ENCODE data around the gene SZT2.
"Not testable (repeated sequence)": the region's sequence is repeated elsewhere in the genome, so short reads cannot be mapped to it uniquely, and the experiment has no call there.

SZT2 gene

DNA sequence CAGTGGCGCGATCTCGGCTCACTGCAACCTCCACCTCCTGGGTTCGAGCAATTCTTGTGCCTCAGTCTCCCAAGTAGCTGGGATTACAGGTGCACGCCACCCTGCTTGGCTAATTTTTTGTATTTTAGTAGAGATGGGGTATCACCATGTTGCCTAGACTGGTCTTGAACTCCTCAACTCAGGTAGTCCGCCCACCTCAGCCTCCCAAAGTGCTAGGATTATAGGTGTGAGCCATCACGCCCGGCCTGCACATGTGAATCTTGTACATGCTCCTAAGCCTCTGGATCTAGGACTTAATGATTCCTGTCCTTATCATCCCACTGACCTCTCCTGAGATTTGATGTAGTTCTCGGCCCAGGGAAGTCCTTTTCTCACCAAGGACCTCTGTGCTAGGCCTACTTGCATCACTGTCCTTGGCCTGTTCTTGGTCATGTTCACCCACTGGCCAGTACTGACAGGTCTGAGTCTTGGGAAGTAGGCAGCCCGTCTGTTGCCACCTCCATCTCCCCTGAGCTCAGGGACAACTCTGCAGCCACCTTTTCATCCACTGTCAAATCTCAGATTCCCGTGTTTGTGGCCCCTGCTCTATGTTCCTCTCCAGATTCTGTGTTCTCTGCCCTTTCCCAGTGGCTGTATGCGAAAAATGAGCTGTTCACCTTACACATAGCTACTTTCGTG is 54.6 kb downstream of the SZT2 start:
- DNase-seq: no peak

DNA sequence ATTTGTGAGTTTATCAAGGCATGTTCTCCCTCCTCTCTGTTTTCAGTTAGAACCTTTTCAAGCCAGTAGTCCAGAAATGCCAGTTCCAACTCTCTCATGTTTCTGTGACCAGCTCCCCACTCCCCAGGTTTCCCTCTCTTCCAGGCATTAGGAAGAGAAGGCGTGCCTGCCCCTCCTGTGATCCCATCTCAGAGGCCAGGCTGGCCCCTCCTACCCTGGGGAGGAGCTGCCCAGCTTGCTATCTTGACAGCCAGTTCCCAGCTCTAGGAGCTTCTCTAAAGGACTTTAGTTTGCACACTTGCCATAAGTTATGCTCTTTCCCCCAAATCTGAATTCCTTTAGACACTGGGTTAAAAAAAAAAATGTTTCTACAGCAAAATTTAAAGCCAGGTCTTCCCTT is 55.1 kb downstream of the SZT2 start:
- no peak for DNase-seq

DNA sequence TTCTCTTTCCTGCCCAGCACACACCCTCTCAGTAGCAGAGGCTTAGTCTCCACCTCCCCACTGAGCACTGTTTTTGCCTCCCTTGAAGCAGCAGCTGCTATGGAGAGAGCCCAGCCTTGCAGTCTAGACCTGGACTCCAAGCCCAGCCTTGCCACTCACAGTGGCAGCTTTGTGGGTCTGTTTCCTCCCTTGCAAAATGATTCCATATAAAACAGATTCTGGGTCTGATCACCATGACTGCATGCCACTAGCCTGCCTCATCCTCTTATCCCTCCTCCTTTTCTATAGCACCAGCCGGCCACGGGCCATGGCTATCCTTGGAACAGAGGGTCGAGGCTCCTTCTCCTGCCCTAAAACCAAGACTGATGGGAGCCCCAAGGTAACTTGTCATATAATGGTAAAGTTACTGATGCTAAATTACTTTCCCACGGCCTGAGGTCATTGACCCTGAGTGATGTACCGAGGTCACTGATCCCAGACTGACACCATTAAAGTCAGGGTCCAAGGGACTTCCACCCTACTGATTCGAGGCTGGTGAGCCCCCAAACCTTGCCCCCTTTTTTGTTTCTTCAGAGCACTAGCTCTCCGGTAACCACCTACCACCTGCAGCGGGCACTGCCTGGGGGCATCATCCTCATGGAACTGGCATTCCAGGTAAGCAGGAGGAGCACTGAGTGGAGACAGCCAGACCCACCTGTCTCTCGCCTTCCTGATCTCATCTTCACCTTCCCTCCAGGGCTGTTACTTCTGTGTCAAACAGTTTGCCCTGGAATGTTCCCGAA is 56.1 kb downstream of the SZT2 start:
- DNase-seq: no peak

DNA sequence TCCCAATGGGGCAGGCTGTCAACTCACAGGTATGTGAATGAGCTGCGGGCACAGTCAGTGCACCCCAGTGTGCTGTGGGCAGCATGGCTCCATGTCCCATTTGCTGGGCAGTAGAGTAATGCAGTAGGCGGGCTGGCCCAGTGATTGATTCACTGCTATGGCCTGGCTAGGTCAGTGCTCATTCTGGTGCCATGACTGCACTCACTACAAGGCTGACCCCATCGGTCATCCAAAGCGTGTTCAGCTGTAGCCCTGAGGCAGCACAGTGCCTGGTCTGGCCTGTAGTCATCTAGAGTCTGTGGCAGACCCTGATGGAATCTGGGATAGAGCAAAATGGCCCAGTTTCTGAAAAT is 56.7 kb downstream of the SZT2 start:
- DNase-seq: no peak

DNA sequence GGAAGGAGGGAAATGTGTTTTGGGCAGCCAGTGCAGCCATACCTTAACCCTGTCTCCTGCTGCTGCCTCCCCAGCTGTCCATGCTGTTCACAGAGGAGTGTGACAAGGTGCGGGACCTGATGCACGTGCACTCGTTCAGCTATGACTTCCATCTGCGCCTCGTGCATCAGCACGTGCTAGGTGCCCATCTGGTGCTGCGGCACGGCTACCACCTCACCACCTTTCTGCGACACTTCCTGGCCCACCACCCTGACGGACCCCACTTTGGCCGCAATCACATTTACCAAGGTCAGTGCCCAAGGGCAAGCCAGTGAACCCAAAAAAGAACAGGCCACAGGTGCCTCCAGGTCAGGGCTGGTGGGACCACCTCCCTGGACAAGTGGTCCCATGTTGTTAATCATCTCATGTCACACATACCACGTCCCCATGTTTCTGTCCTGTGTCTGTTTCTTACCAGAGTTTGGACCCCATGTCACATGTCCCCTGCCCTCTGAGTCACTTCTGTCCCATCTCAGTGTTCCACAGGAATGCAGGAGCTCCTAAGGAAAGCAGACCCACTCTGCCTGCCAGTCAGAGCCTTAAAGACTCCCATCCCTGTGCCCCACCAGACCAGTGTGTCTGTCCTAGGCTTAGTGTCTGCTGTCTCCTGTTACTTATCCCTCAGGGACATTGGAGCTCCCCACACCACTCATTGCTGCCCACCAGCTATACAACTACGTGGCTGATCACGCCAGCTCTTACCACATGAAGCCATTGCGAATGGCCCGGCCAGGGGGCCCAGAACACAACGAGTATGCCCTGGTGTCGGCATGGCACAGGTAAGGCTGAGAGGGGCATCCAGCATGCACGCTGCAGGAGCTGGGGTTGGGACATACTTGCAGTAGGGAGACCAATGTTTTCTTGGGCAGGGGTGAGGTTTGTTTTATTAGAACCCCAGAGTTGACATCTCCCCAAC is 57.5 kb downstream of the SZT2 start:
- no peak for DNase-seq

DNA sequence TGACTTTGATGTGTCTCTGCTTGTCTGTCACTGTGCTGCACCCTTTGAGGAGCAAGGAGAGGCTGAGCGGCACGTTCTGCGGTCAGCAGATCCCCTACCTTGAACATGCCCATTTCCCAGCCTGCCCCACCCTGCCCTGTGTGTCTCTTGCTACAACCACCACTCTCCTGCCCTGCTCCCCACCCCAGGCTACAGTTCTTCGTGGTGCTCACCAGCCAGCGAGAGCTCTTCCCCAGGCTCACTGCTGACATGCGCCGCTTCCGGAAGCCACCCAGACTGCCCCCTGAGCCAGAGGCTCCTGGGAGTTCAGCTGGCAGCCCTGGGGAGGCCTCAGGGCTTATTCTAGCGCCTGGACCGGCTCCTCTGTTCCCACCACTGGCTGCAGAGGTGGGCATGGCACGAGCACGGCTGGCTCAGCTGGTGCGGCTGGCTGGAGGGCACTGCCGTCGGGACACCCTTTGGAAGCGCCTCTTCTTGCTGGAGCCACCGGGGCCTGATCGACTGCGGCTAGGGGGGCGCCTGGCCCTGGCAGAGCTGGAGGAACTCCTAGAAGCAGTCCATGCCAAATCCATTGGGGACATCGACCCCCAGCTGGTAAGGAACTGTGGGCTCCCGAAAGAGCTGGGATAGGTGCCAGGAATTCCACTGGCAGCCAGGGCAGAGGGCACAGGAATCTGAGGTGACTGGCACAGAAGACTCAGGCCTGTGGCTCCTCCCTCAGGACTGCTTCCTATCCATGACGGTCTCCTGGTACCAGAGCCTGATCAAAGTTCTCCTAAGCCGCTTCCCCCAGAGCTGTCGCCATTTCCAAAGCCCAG is 58.4 kb downstream of the SZT2 start:
- no peak for DNase-seq

DNA sequence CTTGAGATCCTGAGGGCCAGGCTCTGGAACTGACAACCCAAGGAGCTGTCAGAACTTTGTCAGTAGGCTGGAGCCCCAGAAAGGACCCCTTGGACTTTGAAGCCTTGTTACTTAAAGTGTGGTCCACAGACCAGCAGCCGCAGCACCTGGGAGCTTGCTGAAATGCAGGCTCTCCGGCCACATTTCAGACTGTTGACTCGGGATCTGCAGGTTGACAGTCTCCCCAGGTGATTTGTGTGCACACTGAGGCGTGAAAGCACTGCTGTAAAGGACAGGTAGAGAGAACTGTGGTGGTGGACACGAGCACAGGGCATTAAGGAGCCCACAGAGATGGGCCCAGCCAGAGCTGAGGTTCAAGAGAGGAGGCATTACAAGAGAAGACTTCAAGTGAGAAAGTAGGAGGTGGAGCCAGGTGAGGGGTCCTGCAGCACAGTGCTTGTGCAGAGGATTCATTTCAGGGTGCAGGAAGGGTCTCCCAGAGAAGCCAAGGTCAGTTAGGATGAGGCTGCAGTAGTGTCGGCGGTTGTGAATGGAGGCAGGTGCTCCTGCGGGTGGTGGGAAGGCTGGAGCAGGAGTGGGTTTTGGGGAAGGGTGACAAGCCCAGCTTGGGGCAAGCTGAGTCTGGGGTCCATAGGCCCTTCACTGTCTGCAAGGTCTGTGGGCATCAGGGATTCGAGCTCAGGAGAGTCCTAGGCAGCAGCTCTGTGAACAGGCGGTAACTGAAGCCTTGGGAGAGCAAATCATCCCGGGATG is 59.4 kb downstream of the SZT2 start:
- DNase-seq: no peak

DNA sequence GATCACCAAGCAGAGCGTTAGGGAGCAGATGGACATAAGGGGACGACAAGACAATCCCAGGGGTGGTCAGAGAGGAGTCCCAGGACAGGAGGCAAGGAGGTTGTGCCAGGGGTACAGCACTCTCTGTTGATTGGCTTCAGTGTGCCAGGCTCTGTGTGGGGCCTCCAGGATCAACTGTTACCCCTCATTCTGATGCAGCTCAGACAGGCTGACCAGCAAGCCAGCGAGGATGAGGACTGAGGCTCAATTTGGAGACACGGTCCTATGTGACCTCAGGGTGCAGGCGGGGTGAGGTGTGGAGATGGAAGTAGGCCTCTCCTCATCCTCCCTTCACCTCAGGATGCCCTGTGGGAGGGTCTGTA is 60.0 kb downstream of the SZT2 start:
- DNase-seq: no peak

DNA sequence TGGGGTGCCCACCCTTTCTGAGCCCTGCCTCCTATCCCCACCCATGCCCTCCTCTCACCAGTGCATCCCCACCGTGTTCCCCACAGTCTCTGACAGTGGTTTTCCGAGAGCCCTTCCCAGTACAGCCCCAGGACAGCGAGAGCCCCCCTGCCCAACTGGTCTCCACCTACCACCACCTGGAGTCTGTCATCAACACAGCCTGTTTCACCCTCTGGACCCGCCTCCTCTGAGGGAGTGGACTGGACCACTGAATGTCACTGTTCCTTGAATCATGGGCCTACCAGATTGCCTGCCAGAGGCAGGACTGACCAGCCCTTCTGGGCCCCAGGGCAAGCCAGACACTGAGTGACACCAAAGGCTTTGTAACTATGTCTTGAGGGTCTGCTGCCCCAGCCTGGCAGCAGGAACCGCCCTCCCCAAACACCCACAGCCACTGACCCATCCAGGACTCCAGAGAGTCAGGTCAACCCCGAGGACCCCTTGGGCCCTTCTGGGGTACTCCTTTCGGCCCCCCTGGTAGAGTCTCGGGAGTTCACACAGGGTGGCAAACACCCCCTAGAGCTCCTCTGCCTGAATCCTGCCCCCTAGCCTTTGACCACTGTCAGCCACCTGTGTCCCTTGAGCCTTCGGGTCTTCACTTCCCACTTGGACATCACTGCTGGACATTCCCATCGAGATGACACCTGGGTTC is 60.7 kb downstream of the SZT2 start:
- DNase-seq: no peak

DNA sequence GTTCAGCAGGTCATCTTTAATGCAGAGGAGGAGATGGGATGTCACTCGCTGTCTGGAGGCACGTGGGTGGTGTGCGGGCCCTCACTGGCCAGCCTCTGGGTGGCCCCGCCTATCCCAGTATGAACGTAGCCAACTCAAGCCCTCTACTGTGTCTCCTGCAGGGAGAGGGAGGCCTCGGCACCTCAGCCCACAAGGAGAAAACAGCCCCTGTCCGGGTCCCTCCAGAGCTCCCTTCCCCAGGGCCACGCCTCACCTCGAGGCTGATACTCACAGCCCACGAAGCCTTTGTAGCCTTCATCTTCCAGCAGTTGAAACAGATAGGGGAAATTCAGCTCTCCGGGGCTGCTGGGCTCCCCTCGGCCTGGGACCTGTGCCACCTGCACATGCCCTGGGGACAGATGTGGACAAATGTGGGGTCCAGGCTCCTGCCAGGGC is 61.5 kb downstream of the SZT2 start:
- no peak for DNase-seq

DNA sequence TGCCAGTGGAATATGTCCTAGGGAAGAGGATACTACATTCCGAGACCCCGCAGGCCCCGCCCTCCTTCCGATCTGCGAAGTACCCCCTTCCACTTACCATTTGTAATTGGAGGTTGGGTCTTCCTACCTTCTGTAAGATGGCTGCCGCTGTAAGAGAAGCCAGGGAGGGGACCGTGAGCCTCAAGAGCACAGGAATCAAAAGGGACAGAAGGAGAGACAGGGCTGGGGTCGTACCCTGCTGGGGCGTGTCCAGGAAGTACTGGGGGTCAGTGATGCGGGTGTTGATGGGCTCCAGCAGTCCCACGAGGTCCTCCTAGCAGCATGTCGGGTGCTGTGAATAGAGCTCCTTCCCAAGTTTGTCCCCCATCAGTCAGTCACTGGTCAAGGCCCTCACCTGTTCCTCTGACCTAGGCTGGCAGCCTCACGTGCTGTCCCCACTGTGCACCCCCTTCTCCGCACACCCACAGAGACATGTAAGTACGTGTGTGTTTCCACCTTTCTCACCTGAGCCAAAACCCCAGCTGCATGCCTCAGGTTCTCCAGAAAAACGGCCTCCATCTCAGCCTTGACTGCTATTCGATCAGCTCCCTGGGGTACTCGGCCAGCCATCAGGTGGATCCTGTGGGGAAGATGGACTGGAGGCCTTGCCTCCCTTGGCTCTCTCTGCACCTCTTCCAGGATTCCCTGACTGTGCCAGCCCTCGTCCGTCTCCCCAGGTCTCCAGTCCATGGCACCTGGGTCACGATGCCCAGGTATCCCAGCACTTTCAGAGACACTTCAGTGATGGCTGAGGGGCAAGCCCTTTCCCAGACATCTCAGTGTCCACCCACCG is 62.2 kb downstream of the SZT2 start:
- DNase-seq: no peak

DNA sequence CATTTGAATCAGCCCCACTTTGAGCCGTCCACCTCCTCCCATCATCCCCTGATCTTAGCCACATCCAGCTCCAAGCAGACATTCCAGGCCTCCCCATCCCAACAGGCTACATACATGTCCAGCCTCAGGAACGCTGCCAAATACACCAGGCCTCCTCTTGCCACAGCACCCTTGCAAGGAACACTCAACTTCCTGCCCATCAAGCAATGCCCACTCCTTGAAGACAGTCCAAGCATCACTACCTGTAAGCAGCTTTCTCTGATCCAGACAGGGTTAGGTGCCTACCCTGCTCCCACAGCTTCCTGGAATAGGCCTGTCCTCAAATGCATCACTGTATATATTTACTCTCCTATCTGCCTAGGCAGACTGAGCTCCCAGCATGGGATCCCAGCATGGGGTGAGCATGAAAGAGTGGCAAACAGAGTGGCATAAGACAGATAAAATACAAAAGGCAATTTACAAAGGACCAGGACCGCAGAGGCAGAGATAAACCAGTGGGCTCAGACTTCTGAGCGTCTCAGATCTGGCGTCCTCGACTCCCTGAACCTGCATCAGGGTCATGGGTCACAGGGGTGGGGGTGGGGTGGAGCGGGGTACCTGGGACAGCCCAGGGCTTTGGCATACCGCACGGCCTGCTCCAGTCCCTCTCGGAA is 63.2 kb downstream of the SZT2 start:
- DNase-seq: peak; percentile 26

DNA sequence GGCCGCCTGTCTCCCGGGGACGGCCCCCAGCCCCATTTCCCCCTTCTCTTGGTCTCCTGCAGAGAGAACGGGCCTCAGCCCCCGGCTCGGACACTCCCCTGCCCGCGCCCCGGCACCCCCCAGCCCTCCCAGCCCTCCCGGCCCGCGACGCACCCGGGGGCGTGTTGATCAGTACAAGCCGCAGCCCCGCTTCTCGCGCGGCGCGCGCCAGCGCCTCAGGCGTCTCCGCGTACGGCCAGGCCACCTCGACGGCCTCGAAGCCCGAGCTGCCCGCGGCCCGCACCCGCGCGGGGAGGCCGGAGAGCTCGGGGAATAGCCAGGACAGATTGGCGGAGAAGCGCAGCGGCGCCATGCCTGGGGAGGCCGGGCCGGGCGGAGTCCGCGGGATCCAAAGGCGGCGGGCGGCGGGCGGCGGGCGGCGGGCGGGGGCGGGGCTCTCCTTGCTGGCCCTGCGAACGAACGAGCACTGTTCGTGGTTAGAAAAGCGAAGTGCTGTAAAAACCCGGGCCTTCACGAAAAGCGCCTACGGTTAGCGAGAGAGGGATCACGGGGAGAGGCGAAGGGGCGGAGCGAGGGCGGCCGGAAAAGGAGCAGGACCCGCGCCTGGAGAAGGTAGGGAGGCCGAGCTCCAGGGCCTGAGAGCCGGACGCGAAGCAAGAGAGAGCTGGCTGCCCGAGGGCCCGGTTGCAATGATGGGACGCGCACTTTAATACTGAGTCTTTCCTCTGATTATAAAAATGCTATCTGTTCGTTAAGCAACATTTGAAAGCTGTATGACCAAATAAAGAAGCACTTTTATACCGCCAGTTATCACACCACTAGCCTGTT is 64.0 kb downstream of the SZT2 start, which contains the start of gene HYI:
Gene HYI (minus strand): TSS at position 490 of the 828 bp plus-strand sequence. CDS start 138 bp downstream, at position 352.
- peak; percentile 86 for DNase-seq

DNA sequence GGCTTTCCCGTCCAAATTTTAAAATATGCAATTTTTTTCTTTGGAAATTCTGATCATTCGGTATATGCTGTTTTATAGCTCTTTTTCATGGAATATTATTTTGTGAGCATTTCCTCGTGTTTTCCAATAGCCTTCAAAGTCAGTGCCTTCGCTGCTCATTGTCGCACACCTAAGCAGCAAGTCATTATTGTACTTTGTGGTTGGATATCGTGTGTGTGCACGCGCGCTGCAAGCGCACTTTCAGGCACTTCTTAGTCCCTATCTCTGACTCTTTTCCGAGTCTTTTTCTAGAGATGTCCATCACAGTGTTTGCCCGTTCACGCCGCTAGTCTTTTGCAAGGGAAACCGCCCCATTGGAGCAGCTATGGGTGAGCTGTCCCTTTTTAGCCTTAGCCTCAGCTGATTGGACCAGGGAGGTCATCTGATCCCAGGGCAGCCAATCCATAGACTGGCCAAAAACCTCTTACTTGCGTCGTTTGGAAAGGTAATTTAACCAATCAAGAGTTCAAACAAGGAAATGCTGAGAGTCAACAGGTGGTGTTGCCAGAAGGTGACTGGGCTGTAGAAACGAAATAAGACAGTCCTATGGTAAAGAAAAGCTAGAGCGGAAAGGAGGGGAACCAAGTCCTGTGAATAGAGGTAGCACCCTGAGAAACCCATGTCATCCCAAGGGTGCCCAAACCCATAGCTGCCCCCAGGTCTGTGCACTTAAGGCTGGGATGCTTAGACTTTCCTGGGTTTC is 64.7 kb downstream of the SZT2 start:
- peak; percentile 85 for DNase-seq

DNA sequence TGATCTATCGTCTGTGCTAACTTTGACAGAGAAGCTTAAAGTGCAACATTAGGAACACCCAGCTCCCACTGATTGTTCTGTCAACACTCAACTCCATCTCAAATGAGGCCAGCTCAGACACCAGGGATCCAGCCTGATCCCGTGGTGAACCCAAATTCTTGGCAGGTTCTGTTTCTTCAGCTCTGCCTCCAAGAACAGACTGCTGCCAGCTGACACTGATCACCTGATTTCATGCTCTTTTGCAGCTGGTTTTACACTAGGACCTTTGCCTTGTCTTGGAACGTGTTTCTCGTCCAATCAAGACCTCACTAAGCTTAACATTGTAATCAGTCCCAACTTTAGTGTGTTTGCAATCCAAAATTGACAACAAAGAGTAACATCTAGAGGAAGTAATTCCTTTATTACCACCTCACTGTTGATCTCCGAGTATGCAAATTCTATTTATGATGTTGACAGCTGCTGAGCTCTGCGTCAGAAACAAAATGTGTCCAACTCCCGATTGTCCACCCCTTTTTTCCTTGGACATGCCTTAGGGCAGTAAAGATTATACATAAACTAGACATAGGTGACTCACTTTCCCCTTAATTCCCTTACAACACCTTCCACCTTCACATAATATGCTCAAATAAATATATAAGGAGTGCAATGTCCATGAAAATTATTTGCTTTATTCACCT is 65.7 kb downstream of the SZT2 start:
- no peak for DNase-seq

DNA sequence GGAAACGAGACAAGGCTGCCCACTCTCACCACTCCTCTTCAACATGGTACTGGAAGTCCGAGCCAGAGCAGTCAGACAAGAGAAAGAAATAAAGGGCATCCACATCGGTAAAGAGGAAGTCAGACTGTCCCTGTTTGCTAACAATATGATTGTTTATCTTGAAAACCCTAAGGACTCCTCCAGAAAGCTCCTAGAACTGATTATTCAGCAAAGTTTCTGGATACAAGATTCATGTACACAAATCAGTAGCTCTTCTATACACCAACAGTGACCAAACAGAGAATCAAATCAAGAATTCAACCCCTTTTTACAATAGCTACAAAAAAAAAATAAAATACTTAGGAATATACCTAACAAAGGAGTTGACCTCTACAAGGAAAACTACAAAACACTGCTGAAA is 68.7 kb downstream of the SZT2 start:
- DNase-seq: not testable (repeated sequence)

DNA sequence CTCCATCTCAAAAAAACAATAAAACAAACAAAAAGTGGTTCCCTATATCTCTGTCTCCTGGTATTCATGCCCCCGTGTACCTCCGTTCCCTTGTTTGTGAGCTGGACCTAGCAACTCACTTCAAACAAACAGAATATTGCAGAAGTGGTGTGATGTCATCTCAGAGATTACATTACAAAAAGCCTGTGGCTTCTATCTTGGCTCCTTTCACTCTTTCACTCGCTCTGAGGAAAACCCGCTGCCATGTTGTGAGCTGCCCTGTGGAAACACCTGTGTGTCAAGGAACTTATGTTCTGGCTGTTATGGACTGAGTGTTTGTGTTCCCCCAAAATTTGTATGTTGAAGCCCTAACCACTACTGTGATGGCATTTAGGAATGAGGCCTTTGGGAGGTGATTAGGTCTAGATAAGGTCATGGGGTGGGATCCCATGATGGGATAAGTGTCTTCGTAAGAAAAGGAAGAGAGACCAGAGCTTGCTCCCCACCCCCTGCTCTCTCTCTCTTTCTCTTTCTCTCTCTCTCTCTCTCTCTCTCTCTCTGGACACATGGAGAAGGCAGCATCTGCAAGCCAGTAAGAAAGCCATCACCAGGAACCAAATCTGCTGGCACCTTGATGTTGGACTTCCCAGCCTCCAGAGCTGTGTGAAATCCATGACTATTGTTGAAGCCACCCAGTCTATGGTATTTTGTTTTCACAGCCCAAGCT is 71.4 kb downstream of the SZT2 start:
- no peak for DNase-seq

Measured in NCI-H2227 treated with DMSO at 0.1 percent for 48 hours (cell line).